GM06990 (cell line): ENCODE data around the gene ST6GALNAC6.

Source experiments
- DNase-seq: peaks from one replicate; pipeline ENCODE4 v3.0.0-alpha.2; 2011; ENCODE audit not compliant: insufficient read length; ENCODE audit errors: extremely low read depth
- H3K27me3 ChIP-seq: replicated peaks from 2 replicates; pipeline ENCODE4 v1.6.0; 2011; ENCODE audit warnings: low read length; ENCODE audit not compliant: control insufficient read depth, insufficient read depth
- H3K36me3 ChIP-seq: 2 replicates; pipeline ENCODE4 v1.5.1; 2011; ENCODE audit warnings: low read length; ENCODE audit not compliant: control insufficient read depth, insufficient read depth
- H3K4me3 ChIP-seq: replicated peaks from 2 replicates; pipeline ENCODE4 v1.5.1; 2011; ENCODE audit warnings: low read depth, mild to moderate bottlenecking, control low read depth, low read length
- TF ChIP-seq, protein P1 (sequence below): IDR thresholded peaks from 2 replicates; pipeline ENCODE4 v1.5.1; 2011; ENCODE audit warnings: low read length, control low read depth, mild to moderate bottlenecking, inconsistent platforms; ENCODE audit not compliant: insufficient read depth, poor library complexity, severe bottlenecking

Gene ST6GALNAC6

DNA sequence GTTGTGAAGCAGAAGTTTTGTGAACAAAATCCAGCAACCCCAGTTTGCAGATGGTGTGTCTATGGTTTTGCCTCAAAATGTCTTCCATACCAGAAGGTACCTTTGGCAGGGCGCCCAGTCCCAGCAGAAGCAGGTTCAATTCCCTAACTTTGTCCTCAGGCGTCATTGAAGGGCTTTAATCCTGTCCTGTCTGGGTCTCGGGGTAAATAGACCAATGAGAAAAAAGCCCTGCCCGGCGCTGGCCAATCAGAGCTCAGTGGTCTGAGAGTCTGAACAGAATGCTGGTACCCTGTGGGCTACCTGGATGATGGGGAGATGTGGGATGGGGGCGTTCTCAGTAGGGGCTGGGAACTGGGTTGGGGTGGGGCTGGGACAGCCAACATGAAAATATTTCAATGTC lies 23.6 kb upstream of the ST6GALNAC6 start:
- no peaks in the 10 kb centered on the region; the same call in 1 of the 2 replicates for H3K36me3 ChIP-seq
- no peaks in the 10 kb centered on the region; the same call in 1 of the 2 replicates for H3K27me3 ChIP-seq
- no peak overlapping the region for H3K4me3 ChIP-seq
- TF ChIP-seq, protein P1, sequence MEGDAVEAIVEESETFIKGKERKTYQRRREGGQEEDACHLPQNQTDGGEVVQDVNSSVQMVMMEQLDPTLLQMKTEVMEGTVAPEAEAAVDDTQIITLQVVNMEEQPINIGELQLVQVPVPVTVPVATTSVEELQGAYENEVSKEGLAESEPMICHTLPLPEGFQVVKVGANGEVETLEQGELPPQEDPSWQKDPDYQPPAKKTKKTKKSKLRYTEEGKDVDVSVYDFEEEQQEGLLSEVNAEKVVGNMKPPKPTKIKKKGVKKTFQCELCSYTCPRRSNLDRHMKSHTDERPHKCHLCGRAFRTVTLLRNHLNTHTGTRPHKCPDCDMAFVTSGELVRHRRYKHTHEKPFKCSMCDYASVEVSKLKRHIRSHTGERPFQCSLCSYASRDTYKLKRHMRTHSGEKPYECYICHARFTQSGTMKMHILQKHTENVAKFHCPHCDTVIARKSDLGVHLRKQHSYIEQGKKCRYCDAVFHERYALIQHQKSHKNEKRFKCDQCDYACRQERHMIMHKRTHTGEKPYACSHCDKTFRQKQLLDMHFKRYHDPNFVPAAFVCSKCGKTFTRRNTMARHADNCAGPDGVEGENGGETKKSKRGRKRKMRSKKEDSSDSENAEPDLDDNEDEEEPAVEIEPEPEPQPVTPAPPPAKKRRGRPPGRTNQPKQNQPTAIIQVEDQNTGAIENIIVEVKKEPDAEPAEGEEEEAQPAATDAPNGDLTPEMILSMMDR: no peak
- DNase-seq: no peak

DNA sequence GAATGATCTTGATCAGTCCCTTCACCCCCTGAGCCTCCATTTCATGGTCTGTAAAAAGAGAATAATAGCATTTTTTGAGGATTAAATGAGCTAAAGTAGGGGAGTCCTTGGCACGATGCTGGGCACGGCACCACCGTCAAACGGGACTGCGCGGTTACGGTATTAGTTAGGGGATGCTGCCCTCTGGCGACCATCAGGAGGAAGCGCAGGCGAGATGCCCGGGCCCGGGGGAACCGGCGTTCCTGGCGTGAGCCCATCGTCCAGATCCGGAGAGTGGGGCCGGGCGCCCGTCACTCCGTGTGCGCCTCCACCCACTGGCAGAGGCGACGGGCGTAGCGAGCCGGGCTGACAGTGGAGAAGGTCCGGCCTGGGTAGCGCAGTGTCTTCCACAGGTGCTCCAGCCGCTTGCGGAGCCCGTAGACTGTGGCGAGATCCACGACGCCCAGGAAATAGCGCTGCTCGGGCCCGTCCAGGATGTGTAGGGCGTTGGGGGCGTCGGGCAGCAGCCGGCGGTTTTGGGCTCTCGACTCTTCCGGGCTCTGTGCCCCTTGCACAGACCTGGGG lies 22.2 kb upstream of the ST6GALNAC6 start:
- TF ChIP-seq, protein P1: peak; percentile 92
- DNase-seq: peak; percentile 70
- no peaks in the 10 kb centered on the region; the same call in 1 of the 2 replicates for H3K36me3 ChIP-seq
- H3K4me3 ChIP-seq: no peak overlapping the region
- no peaks in the 10 kb centered on the region for H3K27me3 ChIP-seq

DNA sequence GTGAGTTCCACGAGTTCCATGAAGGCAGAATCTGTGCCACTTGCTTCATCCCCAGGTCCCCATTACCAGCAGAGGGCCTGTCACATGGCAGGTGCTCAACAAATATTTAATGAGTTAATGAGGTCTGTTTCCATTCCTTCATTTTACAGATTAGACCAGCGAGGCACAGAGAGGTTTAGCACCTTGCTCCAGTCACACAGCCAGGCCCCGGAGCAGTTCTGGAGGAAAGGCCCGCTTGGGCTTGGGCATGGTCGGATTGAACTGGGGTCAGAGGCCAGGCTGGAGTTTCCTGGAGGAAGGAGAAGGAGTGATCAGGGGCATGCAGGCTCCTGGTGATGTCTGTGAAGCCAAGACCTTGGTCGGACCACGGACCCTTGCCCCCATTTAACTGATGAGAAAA lies 21.4 kb upstream of the ST6GALNAC6 start:
- H3K4me3 ChIP-seq: no peak overlapping the region
- no peaks in the 10 kb centered on the region; the same call in 1 of the 2 replicates for H3K36me3 ChIP-seq
- no peak for DNase-seq
- TF ChIP-seq, protein P1: no peak
- no peaks in the 10 kb centered on the region for H3K27me3 ChIP-seq

DNA sequence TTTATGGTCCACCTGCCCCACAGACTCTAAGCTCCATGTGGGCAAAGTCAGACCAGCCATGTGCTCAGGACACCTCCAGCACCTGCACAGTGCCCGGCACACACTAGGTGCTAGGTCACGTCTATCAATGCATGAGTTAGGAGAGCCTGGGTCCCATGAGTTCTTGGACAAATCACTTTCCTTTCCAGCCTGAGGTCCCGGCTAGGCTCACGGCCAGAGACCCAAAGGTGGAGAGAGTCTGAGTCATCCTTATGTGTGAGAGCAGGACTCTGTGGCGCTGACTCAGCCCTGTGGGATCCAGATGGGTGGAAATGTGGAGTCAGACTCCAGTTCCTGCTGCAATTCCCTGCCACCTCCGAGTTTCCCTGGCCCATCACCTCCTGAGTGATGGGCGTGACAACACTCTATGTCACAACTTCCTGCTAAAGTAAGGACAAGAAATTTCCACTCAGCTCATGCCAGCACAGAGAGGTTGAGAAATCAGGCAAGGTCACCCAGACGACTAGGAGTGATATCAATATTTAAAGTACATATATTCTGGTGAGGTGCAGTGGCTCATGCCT lies 19.9 kb upstream of the ST6GALNAC6 start:
- TF ChIP-seq, protein P1: no peak
- Histone ChIP-seq H3K36me3 (peaks cover 4% of the 10 kb centered on the region; the same call in 1 of the 2 replicates), H3K4me3 (no peak overlapping the region), H3K27me3 (no peaks in the 10 kb centered on the region)
- no peak for DNase-seq

- H3K27me3 ChIP-seq: no peaks in the 10 kb centered on the region
- TF ChIP-seq, protein P1: peak; percentile 50
- peak; percentile 26 for DNase-seq
- H3K4me3 ChIP-seq: no peak overlapping the region
- H3K36me3 ChIP-seq: peaks cover 7% of the 10 kb centered on the region
Observed at GRCh38 chr9:127918183-127919107, 19.0 kb upstream of the ST6GALNAC6 start.
